ENCODE results near the gene DOK3.

The DOK3 gene

DNA sequence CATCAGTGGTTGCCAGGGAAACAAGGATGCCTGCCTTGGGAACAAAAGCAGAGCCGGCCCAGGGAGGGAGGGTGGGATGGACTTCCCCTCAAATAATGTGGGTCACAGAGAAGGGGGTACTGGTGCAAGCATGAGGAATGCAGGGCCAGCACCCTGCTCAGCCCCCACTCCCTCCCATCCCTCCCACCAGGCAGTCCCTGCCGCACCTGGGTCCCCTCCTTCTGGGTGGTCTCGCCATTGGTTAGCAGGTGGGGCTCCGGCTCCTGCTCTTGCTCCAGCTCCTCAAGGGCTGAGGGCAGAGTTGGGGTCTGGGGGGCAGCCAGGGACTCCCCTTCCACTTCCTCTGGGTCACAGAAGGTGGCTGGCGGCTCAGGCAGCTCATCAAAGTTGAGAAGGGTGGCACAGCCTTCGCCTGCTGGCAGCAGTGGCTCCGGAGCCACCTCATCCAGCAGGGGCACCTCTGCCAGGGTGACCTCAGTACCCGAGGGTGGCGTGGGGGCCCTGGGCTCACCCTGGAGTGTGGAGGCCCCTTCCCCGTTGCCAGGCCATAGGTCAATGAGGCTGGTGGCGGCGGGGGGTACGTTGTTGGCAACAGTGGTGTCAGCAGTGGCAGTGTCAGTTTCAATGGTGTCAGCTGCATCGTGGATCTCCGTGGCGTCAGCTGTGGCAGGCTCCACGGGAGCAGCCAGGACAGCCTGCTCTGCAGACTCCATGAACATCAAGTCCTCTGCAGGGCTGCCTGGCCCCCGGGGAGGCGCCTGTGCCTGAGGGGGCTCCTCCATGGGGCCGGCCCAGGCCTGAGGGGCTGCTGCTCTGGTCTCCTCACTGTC is 51.6 kb downstream of the DOK3 start:
- H3K36me3 ChIP-seq (ENCODE audit: control insufficient read depth, insufficient read depth, low read length): no peaks in the 10 kb centered on the region
- no peak overlapping the region for H3K4me3 ChIP-seq (replicated peaks; ENCODE audit: low read depth, low read length)
- TF ChIP-seq, protein P1, sequence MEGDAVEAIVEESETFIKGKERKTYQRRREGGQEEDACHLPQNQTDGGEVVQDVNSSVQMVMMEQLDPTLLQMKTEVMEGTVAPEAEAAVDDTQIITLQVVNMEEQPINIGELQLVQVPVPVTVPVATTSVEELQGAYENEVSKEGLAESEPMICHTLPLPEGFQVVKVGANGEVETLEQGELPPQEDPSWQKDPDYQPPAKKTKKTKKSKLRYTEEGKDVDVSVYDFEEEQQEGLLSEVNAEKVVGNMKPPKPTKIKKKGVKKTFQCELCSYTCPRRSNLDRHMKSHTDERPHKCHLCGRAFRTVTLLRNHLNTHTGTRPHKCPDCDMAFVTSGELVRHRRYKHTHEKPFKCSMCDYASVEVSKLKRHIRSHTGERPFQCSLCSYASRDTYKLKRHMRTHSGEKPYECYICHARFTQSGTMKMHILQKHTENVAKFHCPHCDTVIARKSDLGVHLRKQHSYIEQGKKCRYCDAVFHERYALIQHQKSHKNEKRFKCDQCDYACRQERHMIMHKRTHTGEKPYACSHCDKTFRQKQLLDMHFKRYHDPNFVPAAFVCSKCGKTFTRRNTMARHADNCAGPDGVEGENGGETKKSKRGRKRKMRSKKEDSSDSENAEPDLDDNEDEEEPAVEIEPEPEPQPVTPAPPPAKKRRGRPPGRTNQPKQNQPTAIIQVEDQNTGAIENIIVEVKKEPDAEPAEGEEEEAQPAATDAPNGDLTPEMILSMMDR (IDR thresholded peaks at IDR 0.05; ENCODE audit: insufficient read depth, low read length, poor library complexity, severe bottlenecking): no peak
- no peaks in the 10 kb centered on the region for H3K27me3 ChIP-seq (replicated peaks; ENCODE audit: control insufficient read depth, insufficient read depth, low read length)
- DNase-seq (ENCODE audit: extremely low read depth, insufficient read length): no peak

DNA sequence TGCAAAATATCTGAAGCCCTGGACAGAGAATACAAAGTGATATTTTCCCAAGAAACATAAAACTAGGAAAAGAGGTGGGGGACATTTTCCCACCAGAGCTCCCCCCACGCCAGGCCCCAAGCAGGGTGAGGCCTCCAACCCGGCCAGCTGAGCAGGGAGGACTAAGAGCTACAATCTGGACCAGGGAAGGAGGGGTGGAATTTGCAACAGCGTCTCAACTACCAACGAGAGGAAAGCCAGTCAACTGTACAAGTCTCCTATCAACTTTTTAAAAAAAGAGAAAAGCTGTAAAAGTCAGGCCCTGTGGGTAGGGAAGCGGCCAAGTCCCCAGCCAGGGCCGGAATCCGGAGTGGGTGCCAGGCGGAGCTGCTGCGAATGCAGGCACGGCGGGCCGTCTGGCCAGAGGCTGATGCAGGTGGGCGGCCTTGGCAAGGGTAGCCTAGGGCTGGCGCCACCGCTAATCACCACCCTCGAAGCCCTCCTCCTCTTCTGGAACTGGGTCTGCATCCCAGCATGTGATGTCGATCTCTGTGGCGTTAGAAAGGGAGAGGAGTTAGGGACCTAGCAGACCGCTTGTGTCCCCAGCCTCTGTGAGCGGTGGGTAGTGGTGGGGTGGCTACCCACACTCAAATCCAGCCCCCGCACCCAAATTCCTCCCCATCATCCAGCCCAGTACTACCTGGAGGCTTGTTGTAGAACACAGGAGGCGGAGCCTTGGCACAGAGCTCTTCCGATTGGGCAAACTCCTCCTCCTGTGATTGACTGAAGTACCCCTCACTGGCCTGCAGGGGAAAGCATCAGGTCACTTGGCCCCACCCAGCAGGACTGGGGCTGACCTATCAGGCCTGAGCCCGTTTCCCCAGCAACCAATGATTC is 52.4 kb downstream of the DOK3 start:
- DNase-seq (ENCODE audit: extremely low read depth, insufficient read length): peak; percentile 77
- Histone ChIP-seq H3K36me3 (ENCODE audit: control insufficient read depth, insufficient read depth, low read length) (no peaks in the 10 kb centered on the region), H3K27me3 (replicated peaks; ENCODE audit: control insufficient read depth, insufficient read depth, low read length) (no peaks in the 10 kb centered on the region), H3K4me3 (replicated peaks; ENCODE audit: low read depth, low read length) (no peak overlapping the region)
- TF ChIP-seq, protein P1 (IDR thresholded peaks at IDR 0.05; ENCODE audit: insufficient read depth, low read length, poor library complexity, severe bottlenecking): peak; percentile 51

- no peaks in the 10 kb centered on the region for H3K27me3 ChIP-seq (replicated peaks; ENCODE audit: control insufficient read depth, insufficient read depth, low read length)
- no peak for DNase-seq (ENCODE audit: extremely low read depth, insufficient read length)
- TF ChIP-seq, protein P1 (IDR thresholded peaks at IDR 0.05; ENCODE audit: insufficient read depth, low read length, poor library complexity, severe bottlenecking): no peak
- H3K4me3 ChIP-seq (replicated peaks; ENCODE audit: low read depth, low read length): no peak overlapping the region
- H3K36me3 ChIP-seq (ENCODE audit: control insufficient read depth, insufficient read depth, low read length): no peaks in the 10 kb centered on the region
Measured at GRCh38 chr5:177456591-177456964, 53.0 kb downstream of the DOK3 start.

DNA sequence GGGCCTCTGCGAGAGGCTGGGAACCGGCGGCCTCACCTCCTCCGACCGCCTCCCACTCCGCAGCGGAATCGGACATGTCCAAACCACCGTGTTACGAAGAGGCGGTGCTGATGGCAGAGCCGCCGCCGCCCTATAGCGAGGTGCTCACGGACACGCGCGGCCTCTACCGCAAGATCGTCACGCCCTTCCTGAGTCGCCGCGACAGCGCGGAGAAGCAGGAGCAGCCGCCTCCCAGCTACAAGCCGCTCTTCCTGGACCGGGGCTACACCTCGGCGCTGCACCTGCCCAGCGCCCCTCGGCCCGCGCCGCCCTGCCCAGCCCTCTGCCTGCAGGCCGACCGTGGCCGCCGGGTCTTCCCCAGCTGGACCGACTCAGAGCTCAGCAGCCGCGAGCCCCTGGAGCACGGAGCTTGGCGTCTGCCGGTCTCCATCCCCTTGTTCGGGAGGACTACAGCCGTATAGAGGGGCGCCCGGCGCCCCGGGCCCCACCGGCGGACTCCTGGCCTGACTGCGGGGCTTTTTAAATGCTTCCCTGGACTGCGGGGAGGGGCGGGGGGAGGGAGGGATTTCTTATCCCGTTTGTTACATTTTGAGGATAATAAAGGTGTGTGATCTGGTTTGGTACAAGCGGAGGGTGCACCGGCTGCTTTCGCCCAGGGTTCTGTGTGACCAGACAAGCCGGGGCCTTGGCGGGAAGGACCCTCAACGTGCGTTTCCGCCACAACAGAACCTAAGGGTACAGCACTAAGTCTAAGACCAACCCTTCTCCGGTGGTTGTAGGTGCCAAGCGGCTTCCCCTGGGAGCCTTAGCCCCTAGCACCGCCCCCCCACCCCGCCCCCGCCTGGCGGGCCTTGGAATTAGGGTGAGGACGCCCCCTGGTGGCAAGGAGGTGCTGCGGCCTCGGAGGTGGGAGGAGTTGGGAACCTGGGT is 53.7 kb downstream of the DOK3 start:
- H3K4me3 ChIP-seq (replicated peaks; ENCODE audit: low read depth, low read length): peak overlapping the region; percentile 71
- TF ChIP-seq, protein P1 (IDR thresholded peaks at IDR 0.05; ENCODE audit: insufficient read depth, low read length, poor library complexity, severe bottlenecking): peak; percentile 100
- H3K36me3 ChIP-seq (ENCODE audit: control insufficient read depth, insufficient read depth, low read length): no peaks in the 10 kb centered on the region; the same call in 1 of the 2 replicates
- no peaks in the 10 kb centered on the region for H3K27me3 ChIP-seq (replicated peaks; ENCODE audit: control insufficient read depth, insufficient read depth, low read length)
- peak; percentile 89 for DNase-seq (ENCODE audit: extremely low read depth, insufficient read length)

DNA sequence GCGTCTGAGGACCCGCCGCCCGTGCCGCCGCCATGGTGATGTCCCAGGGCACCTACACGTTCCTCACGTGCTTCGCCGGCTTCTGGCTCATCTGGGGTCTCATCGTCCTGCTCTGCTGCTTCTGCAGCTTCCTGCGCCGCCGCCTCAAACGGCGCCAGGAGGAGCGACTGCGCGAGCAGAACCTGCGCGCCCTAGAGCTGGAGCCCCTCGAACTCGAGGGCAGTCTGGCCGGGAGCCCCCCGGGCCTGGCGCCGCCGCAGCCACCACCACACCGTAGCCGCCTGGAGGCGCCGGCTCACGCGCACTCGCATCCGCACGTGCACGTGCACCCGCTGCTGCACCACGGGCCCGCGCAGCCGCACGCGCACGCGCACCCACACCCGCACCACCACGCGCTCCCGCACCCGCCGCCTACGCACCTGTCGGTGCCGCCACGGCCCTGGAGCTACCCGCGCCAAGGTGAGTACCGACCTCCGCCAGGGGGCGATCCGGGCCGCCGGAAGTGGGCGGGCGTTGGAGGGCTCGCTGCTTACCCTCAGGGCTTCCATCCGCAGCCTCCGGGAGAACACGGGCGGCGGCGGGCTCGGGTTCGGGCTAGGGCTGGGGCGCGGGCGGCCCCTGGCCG is 54.5 kb downstream of the DOK3 start:
- TF ChIP-seq, protein P1 (IDR thresholded peaks at IDR 0.05; ENCODE audit: insufficient read depth, low read length, poor library complexity, severe bottlenecking): peak; percentile 72
- Histone ChIP-seq H3K4me3 (replicated peaks; ENCODE audit: low read depth, low read length) (peak overlapping the region; percentile 71), H3K27me3 (replicated peaks; ENCODE audit: control insufficient read depth, insufficient read depth, low read length) (no peaks in the 10 kb centered on the region), H3K36me3 (ENCODE audit: control insufficient read depth, insufficient read depth, low read length) (no peaks in the 10 kb centered on the region; the same call in 1 of the 2 replicates)
- DNase-seq (ENCODE audit: extremely low read depth, insufficient read length): peak; percentile 94
